GM10266 (cell line): ENCODE measurements around the gene ADAMTS14.

Source experiments
- DNase-seq: peaks from one replicate; pipeline ENCODE4 v3.0.0; 2012; ENCODE audit errors: extremely low spot score
- CTCF ChIP-seq: IDR thresholded peaks from 2 replicates; pipeline ENCODE4 v1.5.1; 2012; ENCODE audit warnings: mild to moderate bottlenecking, low read depth; ENCODE audit not compliant: control insufficient read depth, insufficient read depth; ENCODE audit errors: missing control alignments

Gene ADAMTS14

GRCh38 chr10:70714951-70715350, 42.6 kb downstream of the ADAMTS14 start:
- no peak for DNase-seq
- TF ChIP-seq CTCF: no peak

- TF ChIP-seq CTCF: no peak
- DNase-seq: no peak
These were observed 43.8 kb downstream of the ADAMTS14 start for GRCh38 chr10:70715853-70716795.

GRCh38 chr10:70722820-70723424, 50.6 kb downstream of the ADAMTS14 start:
- no peak for TF ChIP-seq CTCF
- DNase-seq: no peak

GRCh38 chr10:70723771-70724170, 51.5 kb downstream of the ADAMTS14 start:
- TF ChIP-seq CTCF: no peak
- no peak for DNase-seq

- TF ChIP-seq CTCF: no peak
- no peak for DNase-seq
These were observed 54.7 kb downstream of the ADAMTS14 start for GRCh38 chr10:70726909-70727495.

- no peak for TF ChIP-seq CTCF
- DNase-seq: no peak
These were observed 56.0 kb downstream of the ADAMTS14 start for GRCh38 chr10:70728328-70728727.
